Measurements from ENCODE around the gene LRRC36.
"Not testable (repeated sequence)": the region's sequence is repeated elsewhere in the genome, so short reads cannot be mapped to it uniquely, and the experiment has no call there.

Gene LRRC36

DNA sequence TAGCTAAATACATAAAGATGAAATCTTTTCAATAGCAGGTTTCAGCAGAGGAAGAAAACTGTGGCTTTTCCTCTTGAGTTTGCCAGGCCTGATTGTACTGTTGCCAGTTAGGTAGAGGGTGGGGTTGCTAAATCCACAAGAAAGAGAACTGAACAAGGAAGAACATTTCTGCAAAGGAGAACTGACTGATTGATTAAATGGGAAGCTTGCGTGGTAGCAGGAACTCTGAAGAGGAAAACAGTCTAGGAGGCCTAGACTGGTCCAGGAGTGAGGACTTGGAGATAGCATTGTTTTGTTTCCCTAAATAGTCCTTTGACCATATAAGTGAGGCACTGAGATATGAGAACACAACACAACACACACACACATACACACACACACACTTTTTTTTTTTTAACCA lies 18.8 kb downstream of the LRRC36 start:
- DNase-seq: no peak

DNA sequence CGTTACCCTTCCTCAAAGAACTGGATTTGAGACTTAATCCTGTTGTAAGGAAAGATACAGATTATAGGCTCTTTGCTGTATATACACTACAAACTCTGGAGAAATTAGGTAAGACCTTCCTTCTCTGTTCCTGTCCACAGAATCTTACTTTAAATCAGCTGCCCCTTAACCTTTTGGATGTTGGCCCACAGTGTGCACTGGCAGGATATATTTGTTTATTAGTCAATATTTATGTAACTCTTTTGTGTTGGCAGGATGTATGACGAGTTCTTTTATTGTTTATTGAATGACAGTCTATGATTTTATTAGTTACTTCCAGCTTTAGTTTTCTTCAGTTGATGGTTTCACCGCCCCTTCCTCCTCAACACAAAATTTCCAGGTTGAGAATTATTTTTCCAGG lies 19.7 kb downstream of the LRRC36 start:
- DNase-seq: no peak

DNA sequence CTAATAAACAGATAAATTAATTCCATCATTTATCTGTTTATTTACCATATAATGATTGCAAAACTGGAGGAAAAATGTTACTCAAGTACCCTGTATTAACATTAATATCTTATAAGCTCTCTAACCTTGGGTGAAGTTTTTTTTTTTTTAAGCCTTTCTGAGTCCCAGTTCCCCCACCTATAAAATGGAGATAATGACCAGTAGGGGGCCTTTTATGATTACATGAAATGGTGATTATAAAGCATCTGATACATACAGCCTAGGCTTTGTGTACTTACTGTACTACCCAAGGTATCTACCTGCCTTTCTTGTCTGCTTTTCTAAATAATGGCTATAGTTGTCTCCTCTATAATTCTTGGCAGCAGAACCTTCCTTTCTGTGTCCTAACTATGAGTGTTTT lies 22.6 kb downstream of the LRRC36 start:
- no peak for DNase-seq

DNA sequence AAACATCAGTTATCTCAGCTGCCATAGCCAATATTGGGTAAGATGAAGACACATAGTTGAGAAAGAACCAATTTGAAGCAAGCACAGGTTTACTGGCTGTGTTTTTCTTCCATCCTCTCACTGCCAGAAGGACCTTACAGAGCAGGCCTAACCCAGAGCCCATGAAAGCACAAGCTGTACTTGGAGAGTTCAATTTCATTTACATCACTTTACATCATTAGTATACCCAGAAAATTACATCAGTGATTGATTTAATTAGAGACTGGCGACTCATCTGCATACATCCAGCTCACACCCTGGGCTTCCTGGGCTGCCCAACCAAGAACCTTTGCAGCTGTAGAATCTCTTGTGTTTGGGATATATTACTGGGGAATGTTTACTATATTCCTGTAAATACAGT lies 23.7 kb downstream of the LRRC36 start:
- no peak for DNase-seq

DNA sequence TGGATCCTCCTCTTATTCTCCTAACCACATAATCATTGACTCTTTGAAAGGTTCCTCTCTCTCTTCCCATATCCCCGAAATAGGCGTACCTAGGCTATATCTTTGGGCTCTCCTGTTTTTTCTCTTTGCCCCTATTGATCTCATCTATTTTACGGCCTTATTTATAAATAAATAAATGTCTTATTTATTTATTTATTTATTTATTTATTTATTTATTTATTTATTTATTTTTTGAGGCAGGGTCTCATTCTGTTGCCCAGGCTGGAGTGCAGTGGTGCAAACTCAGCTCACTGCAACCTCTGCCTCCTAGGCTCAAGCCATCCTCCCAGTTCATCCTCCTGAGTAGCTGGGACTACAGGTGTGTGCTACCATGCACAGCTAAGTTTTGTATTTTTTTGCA lies 25.8 kb downstream of the LRRC36 start:
- not testable (repeated sequence) for DNase-seq

DNA sequence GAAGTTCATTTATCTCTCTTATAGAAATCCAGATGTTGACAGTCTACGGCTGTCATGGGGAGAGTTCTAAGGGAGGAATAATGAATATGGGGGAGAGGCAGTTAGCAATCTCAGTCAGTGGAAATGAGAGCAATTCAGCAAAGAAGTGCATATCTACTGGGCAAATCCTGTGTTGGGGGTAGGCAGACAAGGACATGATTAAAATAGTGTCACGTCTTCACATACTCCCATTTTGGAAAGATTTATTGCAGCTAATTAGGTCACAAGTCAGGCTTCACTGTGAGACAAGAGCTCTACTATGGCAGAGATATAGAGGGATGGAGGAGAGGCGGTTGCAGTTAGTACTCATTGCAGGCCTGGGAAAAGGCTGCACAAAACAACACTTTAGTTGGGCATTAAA lies 29.8 kb downstream of the LRRC36 start:
- DNase-seq: no peak

- no peak for DNase-seq
Observed at GRCh38 chr16:67357561-67357960, 30.9 kb downstream of the LRRC36 start.

DNA sequence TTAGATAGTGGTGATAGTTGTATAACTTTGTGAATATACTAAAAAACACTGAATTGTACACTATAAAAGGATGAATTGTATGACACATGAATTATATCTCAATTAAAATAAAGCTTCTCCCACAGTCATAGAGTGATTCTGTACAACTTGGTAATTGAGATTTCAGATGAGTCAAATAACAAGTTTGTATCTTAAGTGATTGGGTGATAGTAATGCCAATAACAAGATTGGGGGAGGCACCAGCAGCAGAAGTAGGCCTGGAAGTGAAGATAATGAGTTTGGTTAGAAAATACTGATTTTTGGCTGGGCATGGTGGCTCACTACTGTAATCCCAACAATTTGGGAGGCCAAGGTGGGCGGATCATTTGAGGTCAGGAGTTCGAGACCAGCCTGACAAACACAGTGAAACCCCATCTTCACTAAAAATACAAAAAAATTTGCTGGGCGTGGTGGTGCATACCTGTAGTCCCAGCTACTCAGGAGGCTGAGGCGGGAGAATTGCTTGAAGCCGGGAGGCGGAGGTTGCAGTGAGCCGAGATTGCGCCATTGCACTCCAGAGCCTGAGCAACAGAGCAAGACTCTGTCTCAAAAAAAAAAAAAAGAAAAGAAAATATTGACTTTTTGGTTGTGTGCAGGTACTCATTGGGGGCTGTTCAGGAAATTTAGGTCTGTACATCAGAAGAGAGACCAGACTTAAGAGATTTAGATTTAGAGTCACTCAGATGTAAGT lies 33.1 kb downstream of the LRRC36 start:
- not testable (repeated sequence) for DNase-seq

GRCh38 chr16:67361038-67361437 lies 34.4 kb downstream of the LRRC36 start:
- no peak for DNase-seq

DNA sequence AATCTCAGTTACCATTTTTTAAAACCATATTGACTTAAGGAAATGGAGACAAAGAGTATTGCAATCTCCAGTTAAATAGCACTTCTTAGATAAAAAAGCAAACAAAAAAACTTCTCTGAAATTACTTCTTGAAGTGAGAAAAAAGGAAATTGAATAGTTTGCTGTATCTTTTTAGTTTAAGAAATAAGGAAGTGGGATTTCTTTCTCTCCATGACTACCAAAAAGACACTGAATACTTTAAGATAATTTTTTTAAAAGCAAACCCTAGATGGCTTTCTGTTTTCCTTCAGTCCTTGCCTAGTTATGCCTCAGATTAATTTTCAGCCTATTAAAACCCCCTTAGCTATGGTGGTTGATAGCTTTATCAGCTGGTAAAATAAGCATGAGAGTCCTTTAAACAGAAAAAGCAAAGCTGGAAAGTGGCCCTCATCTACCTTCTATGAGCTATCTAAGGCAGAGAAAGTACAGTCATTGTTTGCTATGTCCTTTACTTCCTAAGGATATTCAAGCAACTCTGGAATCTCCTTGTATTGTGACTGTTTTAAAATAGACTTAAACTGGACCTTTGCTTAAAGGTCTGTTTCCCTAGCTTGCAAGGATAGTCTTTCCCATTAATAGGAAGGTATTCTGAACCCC lies 38.1 kb downstream of the LRRC36 start:
- DNase-seq: no peak

DNA sequence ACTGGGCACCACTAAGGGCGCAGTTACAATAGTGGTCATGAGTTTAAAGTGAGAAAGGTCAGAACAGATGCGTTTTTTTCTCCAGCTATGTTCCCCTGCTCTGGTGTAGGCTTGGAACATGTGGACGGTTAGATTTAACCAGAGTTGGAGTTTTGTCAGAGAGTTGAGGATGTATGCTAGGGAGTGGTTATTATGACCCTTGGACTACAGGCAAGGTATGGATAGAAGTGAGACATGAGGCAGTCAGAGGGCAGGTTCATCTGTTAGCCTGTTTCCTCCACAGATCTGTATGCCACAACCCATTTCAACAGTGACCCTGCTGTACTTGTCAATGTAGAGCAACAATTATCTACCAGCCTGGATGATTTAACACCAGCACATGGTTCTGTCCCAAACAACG lies 44.0 kb downstream of the LRRC36 start:
- DNase-seq: no peak

DNA sequence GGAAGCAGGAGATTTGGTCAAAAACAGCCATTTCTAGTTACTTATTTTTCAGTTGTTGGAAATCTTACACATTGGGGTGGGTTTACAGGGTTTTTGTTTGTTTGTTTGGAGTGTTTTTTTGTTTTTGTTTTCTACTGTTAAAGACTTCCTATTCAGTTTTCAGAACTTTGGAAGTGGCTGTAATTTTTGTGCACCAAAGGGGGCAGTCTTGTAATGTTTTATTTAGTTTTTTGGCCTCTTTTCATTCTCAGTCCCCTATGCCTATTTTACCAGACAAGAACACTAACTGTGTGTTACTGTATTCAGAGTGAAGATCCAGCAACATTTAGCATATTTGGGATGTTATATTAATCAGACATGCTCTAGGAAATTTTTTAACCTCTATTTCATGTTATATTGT lies 46.0 kb downstream of the LRRC36 start:
- no peak for DNase-seq

- DNase-seq: not testable (repeated sequence)
Observed at GRCh38 chr16:67376012-67376411, 49.4 kb downstream of the LRRC36 start.

DNA sequence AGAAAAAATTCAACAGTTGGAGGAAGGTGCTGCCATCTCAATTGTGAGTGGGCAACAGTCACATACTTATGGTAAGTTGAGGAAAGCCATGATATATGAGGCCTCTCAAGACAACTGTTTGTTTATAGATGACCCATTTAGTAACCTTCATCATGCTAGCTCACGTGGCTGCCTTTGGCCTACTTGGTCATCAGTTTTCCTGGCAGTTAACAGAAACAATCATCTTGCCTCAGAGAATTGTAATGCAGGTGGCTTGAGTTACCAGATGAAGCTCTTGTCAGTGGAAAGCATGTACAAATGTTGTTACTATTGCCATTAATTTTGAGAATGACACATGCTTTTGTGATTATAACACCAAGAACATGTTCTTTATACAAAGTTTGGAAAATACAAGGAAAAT lies 52.0 kb downstream of the LRRC36 start:
- DNase-seq: no peak

GRCh38 chr16:67383284-67383683 lies 56.7 kb downstream of the LRRC36 start:
- no peak for DNase-seq

- no peak for DNase-seq
Observed at GRCh38 chr16:67384778-67385510, 58.3 kb downstream of the LRRC36 start.

- DNase-seq: no peak
Observed at GRCh38 chr16:67386861-67387455, 60.3 kb downstream of the LRRC36 start.

- DNase-seq: no peak
Observed at GRCh38 chr16:67387479-67388079, 61.0 kb downstream of the LRRC36 start.

- DNase-seq: no peak
Observed at GRCh38 chr16:67388191-67388590, 61.6 kb downstream of the LRRC36 start.

GRCh38 chr16:67388591-67388990 lies 62.0 kb downstream of the LRRC36 start:
- no peak for DNase-seq

DNA sequence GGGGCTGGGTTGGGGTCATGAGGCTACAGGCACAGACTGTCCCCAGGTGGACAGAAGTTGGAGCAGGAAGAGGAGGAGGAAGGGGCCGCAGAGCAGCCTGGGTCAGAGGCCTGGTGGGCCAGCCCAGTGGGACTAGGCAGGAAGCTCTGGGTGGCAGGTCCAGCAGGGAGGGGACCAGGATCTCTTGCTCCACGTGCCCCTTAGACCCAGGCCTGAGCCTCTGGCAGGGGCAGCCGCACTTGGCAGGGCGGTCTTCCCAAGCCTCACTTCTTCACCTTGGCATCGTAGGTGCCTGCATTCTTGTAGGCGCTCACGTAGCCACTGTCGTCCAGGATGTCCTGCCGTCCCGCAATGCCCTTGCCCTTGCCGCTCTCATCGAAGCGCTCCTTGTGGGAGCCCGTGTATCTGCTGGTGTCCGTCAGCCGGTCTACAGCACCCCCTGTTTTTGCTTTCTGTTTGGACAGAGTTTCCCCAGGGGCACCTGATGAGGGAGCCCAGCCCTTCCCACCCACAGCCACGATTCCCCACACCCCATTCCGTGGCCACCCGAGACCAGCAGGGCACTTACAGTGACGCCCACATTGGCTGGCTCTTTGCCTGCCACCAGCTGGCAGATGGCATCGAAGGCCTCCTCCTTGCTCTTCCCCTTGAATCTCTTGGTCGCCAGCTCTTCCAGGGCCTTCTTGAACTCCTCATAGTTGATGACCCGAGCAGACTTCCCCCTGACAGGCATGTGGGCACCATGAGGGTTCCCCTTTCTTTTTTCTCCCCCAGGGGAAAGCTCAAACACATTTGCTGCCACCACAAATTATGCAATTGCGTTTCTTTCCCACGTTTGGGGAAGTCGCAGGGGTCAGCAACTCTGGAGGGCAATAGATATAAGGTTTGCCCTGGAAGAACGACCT lies 63.5 kb downstream of the LRRC36 start:
- DNase-seq: no peak

GRCh38 chr16:67390816-67391423 lies 64.3 kb downstream of the LRRC36 start:
- no peak for DNase-seq

Measured in activated effector memory CD4-positive, alpha-beta T cell treated with Interleukin-2 at 50 U/mL for 16 hours (primary cell).